Frontal cortex (tissue), 4 donors: Measurements from ENCODE around the gene CNOT9. TPM values are rescaled to one million over a fixed set of nuclear protein-coding genes. Genes with fewer than 3 reads are reported as not detected.

Experiments used
- DNase-seq, 2 donors: peaks; one replicate each; pipeline ENCODE4 v3.0.0; 2012; ENCODE audit warnings: low spot score in 2 of 2
- FAIRE-seq: peaks from 2 replicates; lab custom pipeline; 2012; peaks lifted over from hg19 to GRCh38; lab: Jason Lieb, UNC
- total RNA-seq: library from RNA; depleted of rRNA; stranded (reverse); fragments of >200 nt; gene quantifications from one replicate; pipeline ENCODE4 v1.2.3, GENCODE V29; 2014
- donor health status: control.
- donor health status: control.
- donor health status: control.

CNOT9 gene
- total RNA-seq, 1 donor from 2014 or later, result 47.3 TPM

DNA sequence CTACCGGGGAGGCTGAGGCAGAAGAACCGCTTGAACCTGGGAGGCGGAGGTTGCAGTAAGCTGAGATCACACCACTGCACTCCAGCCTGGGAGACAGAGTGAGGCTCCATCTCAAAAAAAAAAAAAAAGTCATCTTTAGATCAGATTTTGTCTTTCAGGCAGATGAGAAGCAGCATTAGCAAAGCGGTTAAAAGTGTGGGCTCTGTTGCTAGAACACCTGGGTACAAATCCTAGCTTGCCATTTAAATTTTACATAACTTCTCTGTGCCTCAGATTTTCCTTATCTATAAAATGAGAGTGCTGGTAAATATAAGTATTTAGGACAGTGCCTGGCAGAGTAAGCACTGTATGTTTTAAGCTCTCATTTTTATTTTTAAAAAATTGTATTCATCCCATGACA is 8.2 kb downstream of the CNOT9 start:
- no peak for FAIRE-seq
- DNase-seq, result no peak

DNA sequence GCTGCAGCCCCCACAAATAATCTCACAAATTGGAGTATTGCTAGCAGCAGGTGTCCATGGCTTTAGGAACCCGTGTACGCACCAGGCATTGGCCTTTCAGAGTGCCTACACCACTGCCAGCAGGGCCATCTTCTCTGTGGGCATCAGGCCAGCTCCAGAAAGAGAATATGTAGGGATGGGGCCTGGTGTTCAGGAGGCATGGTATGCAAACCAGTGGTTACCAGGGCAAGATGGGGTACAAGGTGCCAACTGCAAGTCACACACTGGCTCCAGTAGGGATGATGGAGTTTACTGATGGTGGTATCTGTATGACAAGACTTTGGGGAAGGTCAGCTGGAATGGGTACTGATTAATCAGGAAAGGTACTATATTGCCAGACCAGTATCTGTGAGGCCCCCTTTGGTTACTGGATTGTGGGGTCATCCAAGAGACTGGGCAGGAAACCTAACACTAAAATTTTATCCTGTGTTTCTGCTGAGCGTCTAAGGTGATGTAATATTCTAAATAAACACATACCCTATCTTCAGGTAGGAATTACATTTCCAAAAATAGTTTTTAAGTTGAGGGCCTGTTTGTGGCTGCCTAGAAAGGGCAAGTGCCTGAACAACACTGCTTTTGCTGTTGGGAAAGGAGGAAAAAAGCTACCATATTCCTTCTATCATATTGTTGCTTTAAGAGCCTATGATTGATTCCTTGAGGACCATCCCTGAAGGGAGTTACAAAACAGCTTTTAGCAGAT is 9.0 kb downstream of the CNOT9 start:
- FAIRE-seq (no peak), DNase-seq (no peak)

- DNase-seq (no peak), FAIRE-seq (no peak)
These were observed 9.7 kb downstream of the CNOT9 start for GRCh38 chr2:218578272-218578877.

DNA sequence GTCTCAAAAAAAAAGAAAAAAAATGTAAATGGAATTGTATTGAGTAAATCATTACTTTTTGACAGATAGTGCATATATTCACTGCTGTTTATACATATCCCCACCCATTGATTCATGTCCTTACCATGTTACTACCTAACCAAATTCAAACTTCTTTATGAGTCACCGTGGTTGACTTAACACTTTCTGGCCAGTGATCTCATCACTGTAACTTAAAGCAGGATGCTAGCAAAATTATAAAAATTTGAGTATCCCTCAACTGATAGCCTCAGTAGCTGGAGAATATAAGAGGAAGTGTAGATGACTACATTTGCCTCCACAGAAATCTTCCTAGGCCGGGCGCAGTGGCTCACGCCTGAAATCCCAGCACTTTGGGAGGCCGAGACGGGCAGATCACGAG is 13.4 kb downstream of the CNOT9 start:
- no peak for FAIRE-seq
- DNase-seq, result no peak

GRCh38 chr2:218583983-218584850 is 15.6 kb downstream of the CNOT9 start:
- FAIRE-seq, result no peak
- DNase-seq, result no peak

DNA sequence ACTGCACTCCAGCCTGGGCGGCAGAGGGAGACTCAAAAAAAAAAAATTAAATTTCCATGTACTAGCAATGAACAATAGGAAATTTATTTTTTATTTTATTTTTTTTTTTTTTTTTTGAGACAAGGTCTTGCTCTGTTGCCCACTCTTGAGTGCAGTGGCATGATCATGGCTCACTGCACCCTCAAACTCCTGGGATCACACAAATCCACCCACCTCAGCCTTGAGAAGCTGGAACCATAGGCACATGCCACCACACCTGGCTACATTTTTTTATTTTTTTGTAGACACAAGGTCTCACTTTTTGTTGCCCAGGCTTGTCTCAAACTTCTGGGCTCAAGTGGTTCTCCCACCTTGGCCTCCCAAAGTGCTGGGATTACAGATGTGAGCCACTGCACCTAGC is 16.9 kb downstream of the CNOT9 start:
- DNase-seq (no peak), FAIRE-seq (no peak)

DNA sequence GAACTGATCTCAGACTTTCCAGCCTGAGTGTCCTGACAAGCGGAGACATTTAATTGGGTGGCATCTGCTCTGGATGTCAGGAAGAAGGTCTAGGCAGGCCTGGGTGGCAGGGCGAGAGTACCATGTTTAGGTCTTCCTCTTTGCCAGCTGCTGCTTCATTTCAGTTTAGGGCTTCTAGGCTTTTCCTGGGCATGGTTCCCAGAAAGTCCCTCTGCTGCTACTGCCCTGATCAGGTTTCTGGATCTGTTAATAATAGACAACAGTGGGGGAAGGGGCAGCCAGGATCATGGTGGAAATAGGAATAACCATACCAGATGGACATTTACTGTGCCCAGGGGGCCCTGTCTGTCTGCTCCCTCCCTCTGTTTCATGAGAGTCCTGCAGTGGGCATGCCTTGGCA is 36.8 kb downstream of the CNOT9 start:
- FAIRE-seq, result no peak
- DNase-seq, result no peak

DNA sequence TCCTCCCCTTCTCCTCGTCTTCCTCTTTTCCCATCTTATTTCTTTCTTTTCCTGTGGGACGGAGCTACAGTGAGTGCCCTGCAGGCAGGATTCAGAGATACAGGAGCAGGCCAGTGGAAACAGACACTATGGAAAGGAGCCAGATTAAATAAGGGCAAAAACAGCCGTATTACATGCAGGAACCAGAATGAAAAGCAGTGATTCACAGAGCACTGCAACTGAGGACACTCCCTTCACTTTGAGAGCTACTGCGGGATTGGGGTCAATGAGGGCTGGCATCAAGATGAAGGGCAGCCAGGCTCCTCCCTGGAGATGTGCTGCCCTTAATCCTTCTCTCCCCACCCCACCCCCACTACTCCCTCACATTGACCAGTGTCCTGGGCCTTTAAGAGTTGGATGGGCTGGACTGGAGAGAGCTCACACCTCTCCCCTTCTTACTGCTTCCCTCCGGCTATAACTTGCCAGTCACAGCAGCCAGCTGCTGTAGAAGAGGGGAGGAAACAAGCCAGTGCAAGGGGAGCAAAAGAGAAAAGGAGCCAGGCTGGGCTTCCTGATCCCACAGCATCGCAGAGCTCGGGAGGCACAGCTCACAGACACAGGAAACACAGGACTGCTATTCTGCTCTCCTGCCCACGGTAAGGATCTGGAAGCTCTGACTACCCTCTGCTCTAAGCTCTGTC is 38.9 kb downstream of the CNOT9 start, which contains the start of gene PLCD4:
TSS of gene PLCD4 (plus strand) at position 464 of the 680 bp plus-strand sequence. CDS start 7,841 bp downstream, outside the sequence.
- DNase-seq (peak in 1 of 2 donors; percentile 32), FAIRE-seq (no peak)

DNA sequence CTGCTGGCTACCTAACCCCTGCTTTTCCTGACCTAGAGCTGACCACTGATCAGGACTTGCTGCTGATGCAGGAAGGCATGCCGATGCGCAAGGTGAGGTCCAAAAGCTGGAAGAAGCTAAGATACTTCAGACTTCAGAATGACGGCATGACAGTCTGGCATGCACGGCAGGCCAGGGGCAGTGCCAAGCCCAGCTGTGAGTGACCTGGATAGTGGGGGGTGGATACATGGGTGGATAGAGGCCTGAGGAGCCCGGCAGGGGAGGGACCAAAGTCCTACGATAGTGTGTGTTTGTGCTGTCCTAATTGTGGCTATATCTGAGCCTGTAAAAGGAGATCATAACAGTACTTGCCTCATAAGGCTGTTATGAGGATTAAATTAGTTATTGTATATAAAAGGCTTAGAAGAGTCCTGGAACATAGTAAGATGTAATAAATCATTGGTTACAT is 47.3 kb downstream of the CNOT9 start:
- DNase-seq (no peak), FAIRE-seq (no peak)

DNA sequence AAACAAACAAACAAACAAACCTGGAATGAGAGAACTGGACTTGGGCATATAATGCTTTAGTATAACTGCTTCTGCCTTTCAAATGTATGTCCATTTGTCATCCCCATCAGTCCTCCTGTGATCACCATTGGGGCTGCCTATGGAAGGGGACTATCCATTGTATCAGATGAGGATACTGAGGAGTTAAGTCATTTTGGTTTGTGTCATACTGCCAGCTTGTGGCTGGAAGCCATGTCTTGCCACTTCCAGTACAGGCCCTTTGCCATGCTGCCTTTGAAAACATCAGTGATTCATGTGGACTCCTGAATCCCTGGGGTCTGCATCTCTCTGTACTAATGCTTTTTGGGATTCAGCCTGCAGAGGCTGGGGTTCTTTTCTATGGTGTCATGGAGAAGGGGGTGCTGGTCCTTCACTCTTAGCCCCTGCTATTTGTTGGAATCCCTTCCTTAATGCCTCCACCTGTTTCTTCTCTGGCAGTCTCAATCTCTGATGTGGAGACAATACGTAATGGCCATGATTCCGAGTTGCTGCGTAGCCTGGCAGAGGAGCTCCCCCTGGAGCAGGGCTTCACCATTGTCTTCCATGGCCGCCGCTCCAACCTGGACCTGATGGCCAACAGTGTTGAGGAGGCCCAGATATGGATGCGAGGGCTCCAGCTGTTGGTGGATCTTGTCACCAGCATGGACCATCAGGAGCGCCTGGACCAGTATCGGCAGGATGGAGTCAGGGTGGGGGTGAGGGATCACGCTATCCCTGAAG is 49.6 kb downstream of the CNOT9 start:
- FAIRE-seq (no peak), DNase-seq (no peak)

DNA sequence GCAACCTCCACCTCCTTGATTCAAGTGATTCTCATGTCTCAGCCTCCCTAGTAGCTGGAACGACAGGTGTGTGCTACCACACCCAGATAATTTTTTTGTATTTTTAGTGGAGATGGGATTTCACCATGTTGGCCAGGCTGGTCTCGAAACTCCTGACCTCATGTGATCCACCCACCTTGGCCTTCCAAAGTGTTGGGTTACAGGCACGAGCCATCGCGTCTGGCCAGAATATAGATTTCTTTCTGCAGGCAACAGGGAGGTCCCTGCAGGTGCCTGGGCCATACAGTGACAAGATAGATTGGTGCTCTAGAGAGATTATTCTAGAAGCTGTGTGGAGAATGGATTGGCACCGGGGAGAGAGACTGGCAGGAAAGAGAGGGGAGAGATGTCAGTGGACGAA is 52.4 kb downstream of the CNOT9 start:
- no peak for DNase-seq

GRCh38 chr2:218622606-218623365 is 54.1 kb downstream of the CNOT9 start:
- FAIRE-seq, result no peak
- DNase-seq, result no peak

More for the DNA sequence above, 52.4 kb downstream of the CNOT9 start:
- FAIRE-seq, result no peak

GRCh38 chr2:218623366-218623705 is 54.7 kb downstream of the CNOT9 start:
- DNase-seq, result no peak
- FAIRE-seq, result no peak

GRCh38 chr2:218626369-218626768 is 57.7 kb downstream of the CNOT9 start:
- FAIRE-seq (no peak), DNase-seq (no peak)

- no peak for FAIRE-seq
- no peak for DNase-seq
These were observed 59.3 kb downstream of the CNOT9 start for GRCh38 chr2:218627939-218628338.

GRCh38 chr2:218631837-218632236 is 63.2 kb downstream of the CNOT9 start:
- no peak for DNase-seq
- FAIRE-seq, result no peak

- DNase-seq (no peak), FAIRE-seq (no peak)
These were observed 67.1 kb downstream of the CNOT9 start for GRCh38 chr2:218635719-218636118.

- DNase-seq (no peak), FAIRE-seq (no peak)
These were observed 69.7 kb downstream of the CNOT9 start for GRCh38 chr2:218638372-218638771.
